K562 (cell line): ENCODE results near the gene IL27RA. TPM values are rescaled to one million over a fixed set of nuclear protein-coding genes. Genes with fewer than 3 reads are reported as not detected.

Experiments used
- ARID1B ChIP-seq: fragments of 450-650 bp; IDR thresholded peaks from 2 replicates; pipeline ENCODE4 v1.6.1; 2016; ENCODE audit warnings: antibody characterized with exemption, mild to moderate bottlenecking, inconsistent platforms
- ELF2 ChIP-seq: fragments of 250-450 bp; sonication (Bioruptor Pico); IDR thresholded peaks from 2 replicates; pipeline ENCODE4 v1.5.0; 2021; ENCODE audit warnings: mild to moderate bottlenecking
- FOXP1 ChIP-seq: sonication (generic); formaldehyde crosslinking; IDR thresholded peaks from 2 replicates; pipeline ENCODE4 v1.8.0; 2022; ENCODE audit warnings: mild to moderate bottlenecking, missing genetic modification reagents
- KLF1 ChIP-seq: fragments of 450-650 bp; IDR thresholded peaks from 2 replicates; pipeline ENCODE4 v1.6.1; 2016; ENCODE audit warnings: missing genetic modification characterization, missing compliant biosample characterization
- NCOR1 ChIP-seq: fragments of 450-650 bp; IDR thresholded peaks from 2 replicates; pipeline ENCODE4 v1.6.1; 2016; ENCODE audit warnings: mild to moderate bottlenecking, moderate library complexity
- NFE2 ChIP-seq: IDR thresholded peaks from 2 replicates; pipeline ENCODE4 v1.6.1; 2014; ENCODE audit warnings: antibody characterized with exemption, low read depth
- RFX7 ChIP-seq: fragments of 250-450 bp; sonication (Bioruptor Pico); IDR thresholded peaks from 2 replicates; pipeline ENCODE4 v1.5.1; 2021; ENCODE audit warnings: mild to moderate bottlenecking
- SIN3A ChIP-seq, 2 experiments: fragments of 150-350 bp in 1 of 2; IDR thresholded peaks; 2 replicates each; pipeline ENCODE4 v1.6.1; 2011 to 2016; ENCODE audit warnings: borderline replicate concordance in 2 of 2, low read depth in 2 of 2, low read length in 2 of 2, mild to moderate bottlenecking in 2 of 2, moderate library complexity in 2 of 2; ENCODE audit not compliant: control insufficient read depth in 1 of 2
- TEAD1 ChIP-seq, 2 experiments: fragments of 450-650 bp in 1 of 2; sonication (generic) in 1 of 2; formaldehyde crosslinking; IDR thresholded peaks; 2 replicates each; pipeline versions ENCODE4 v1.4.0 to v1.8.0; 2020 to 2022; ENCODE audit warnings: mild to moderate bottlenecking in 2 of 2, missing genetic modification reagents in 1 of 2
- ZNF175 ChIP-seq: fragments of 200-800 bp; sonication (Bioruptor generic); IDR thresholded peaks from 2 replicates; pipeline ENCODE4 v1.6.1; 2016; ENCODE audit warnings: low read depth, mild to moderate bottlenecking, missing genetic modification characterization, missing compliant biosample characterization
- ZNF436 ChIP-seq: fragments of 250-450, 450-650 bp; sonication (Bioruptor Pico); formaldehyde crosslinking; IDR thresholded peaks from 2 replicates; pipeline ENCODE4 v1.7.0; 2020; ENCODE audit warnings: mild to moderate bottlenecking
- ZNF589 ChIP-seq: fragments of 200-800 bp; sonication (Bioruptor generic); IDR thresholded peaks from 2 replicates; pipeline ENCODE4 v1.6.1; 2016; ENCODE audit warnings: low read depth, missing genetic modification characterization, missing compliant biosample characterization
- ZNF639 ChIP-seq, 2 experiments: fragments of 200-800 bp in 1 of 2; sonication (Bioruptor generic) in 1 of 2; sonication (generic) in 1 of 2; formaldehyde crosslinking in 1 of 2; IDR thresholded peaks in 1 of 2; conservative IDR thresholded peaks in 1 of 2; 2 replicates each; pipeline versions ENCODE4 v1.5.0 to v1.6.1; 2016 to 2020; ENCODE audit warnings: missing compliant biosample characterization in 1 of 2, missing genetic modification characterization in 1 of 2, missing genetic modification reagents in 1 of 2
- ZNF707 ChIP-seq: fragments of 250-450 bp; sonication (Bioruptor Pico); conservative IDR thresholded peaks from 2 replicates; pipeline ENCODE4 v1.8.0; 2022; ENCODE audit warnings: inconsistent platforms, mild to moderate bottlenecking, moderate library complexity
- ZNF717 ChIP-seq: fragments of 250-450 bp; sonication (Bioruptor Pico); IDR thresholded peaks from 2 replicates; pipeline ENCODE4 v1.5.0; 2021
- polyA plus RNA-seq, 8 experiments: library from polyadenylated mRNA; depleted of rRNA in 4 of 8; stranded (reverse) in 5 of 8; unstranded in 3 of 8; fragments of >200 nt; fragmentation: Nextera tagmentation in 2 of 8; fragmentation: Illumina TruSeq in 1 of 8; extraction: Ambion mirVana in 2 of 8; extraction: Trizol in 1 of 8; gene quantifications; 2 replicates each; pipeline versions ENCODE4 v1.2.1 to v1.2.3, GENCODE V29; 2011 to 2014; ENCODE audit warnings: inconsistent platforms in 1 of 8, missing spikeins in 1 of 8
- total RNA-seq, 7 experiments: library from RNA; depleted of rRNA in 6 of 7; stranded (reverse); fragments of >200 nt in 6 of 7; fragmentation: Illumina TruSeq in 2 of 7; extraction: Trizol in 2 of 7; gene quantifications; 2 replicates each; pipeline versions ENCODE4 v1.2.1 to v1.2.3, GENCODE V29; 2011 to 2021; ENCODE audit warnings: low replicate concordance in 1 of 7
- TF ChIP-seq, protein P1 (sequence below): fragments of 450-650 bp; IDR thresholded peaks from 2 replicates; pipeline ENCODE4 v1.6.1; 2016; ENCODE audit warnings: mild to moderate bottlenecking
- TF ChIP-seq, protein P2 (sequence below): fragments of 250-450 bp; sonication (Bioruptor Pico); IDR thresholded peaks from 2 replicates; pipeline ENCODE4 v1.4.0; 2020; ENCODE audit warnings: mild to moderate bottlenecking
- TF ChIP-seq, protein P3 (sequence below): fragments of 250-450 bp; sonication (Bioruptor Pico); IDR thresholded peaks from 2 replicates; pipeline ENCODE4 v1.4.0; 2020; ENCODE audit warnings: mild to moderate bottlenecking, moderate library complexity, borderline replicate concordance

The IL27RA gene
- total and polyA plus RNA-seq, 9 of the 15 experiments (the other 6 are each of a cell fraction or from before 2014, with no cell fraction given), result 1.9 to 15.9 (median 12.0) TPM

DNA sequence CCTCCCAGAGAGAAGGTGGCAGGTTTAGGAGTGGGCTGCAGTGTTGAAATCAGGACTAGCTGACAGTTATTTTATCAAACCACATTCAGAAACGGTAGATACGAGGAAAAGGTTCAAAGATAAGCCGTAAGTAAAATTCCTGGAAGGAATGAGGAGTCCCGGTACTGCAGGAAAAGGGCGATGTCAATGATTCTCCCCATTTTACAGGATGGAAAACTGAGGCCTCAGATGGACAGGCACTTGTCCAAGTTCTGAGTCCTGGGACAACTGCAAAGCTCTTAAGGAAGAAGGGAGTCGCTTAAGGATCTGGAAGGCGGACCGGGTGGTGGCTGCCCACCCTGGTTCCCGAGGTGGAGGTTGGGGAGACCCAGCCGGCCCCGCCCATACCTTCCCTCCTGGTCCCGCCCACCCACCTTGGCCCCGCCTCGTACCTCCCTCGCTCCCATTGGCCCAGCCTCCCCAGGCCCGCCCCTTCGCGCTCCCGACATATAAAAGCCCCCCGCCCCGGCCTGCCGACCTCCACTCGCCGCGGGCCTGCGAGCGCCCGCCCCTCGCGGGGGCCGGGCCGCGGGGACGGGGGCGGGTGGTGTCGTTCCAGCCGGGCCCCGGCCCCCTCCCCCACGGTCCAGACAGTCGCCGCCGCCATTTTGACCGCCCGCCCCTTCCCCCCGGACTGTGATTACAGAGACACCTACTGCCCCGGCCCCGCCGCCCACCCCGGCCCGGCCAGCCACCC is 26.0 kb upstream of the IL27RA start (continued):
- TF ChIP-seq KLF1 (no peak), NFE2 (no peak), ZNF717 (CRISPR knock-in tag) (no peak), RFX7 (no peak), NCOR1 (no peak), ELF2 (CRISPR knock-in tag) (no peak), SIN3A (IDR thresholded peaks at IDR 0.05; ENCODE audit: borderline replicate concordance in 2 of 2, control insufficient read depth in 1 of 2, low read depth in 2 of 2, low read length in 2 of 2) (0 out of 4 replicates have a peak, but pooled peaks of 1 of the 2 experiments have one; percentile 52), ZNF707 (CRISPR knock-in tag) (no peak), ZNF589 (no peak), ZNF436 (CRISPR knock-in tag) (no peak), ARID1B (peak; percentile 45; the same call in 1 of the 2 replicates), ZNF639 (CRISPR knock-in tag; conservative IDR thresholded peaks at IDR 0.05 in 1 of 2, IDR thresholded peaks at IDR 0.05 in 1 of 2) (peak in 1 of 2 experiments; percentile 81; a peak in 2 of 4 replicates), ZNF175 (CRISPR knock-in tag) (no peak), FOXP1 (CRISPR knock-in tag) (no peak), TEAD1 (CRISPR knock-in tag; IDR thresholded peaks at IDR 0.05) (peak; percentile 58 to 75; a peak in 3 of 4 replicates)
- TF ChIP-seq, protein P1, sequence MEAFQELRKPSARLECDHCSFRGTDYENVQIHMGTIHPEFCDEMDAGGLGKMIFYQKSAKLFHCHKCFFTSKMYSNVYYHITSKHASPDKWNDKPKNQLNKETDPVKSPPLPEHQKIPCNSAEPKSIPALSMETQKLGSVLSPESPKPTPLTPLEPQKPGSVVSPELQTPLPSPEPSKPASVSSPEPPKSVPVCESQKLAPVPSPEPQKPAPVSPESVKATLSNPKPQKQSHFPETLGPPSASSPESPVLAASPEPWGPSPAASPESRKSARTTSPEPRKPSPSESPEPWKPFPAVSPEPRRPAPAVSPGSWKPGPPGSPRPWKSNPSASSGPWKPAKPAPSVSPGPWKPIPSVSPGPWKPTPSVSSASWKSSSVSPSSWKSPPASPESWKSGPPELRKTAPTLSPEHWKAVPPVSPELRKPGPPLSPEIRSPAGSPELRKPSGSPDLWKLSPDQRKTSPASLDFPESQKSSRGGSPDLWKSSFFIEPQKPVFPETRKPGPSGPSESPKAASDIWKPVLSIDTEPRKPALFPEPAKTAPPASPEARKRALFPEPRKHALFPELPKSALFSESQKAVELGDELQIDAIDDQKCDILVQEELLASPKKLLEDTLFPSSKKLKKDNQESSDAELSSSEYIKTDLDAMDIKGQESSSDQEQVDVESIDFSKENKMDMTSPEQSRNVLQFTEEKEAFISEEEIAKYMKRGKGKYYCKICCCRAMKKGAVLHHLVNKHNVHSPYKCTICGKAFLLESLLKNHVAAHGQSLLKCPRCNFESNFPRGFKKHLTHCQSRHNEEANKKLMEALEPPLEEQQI, result no peak
- TF ChIP-seq, protein P2, sequence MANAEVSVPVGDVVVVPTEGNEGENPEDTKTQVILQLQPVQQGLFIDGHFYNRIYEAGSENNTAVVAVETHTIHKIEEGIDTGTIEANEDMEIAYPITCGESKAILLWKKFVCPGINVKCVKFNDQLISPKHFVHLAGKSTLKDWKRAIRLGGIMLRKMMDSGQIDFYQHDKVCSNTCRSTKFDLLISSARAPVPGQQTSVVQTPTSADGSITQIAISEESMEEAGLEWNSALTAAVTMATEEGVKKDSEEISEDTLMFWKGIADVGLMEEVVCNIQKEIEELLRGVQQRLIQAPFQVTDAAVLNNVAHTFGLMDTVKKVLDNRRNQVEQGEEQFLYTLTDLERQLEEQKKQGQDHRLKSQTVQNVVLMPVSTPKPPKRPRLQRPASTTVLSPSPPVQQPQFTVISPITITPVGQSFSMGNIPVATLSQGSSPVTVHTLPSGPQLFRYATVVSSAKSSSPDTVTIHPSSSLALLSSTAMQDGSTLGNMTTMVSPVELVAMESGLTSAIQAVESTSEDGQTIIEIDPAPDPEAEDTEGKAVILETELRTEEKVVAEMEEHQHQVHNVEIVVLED (CRISPR knock-in tag), result no peak
- TF ChIP-seq, protein P3, sequence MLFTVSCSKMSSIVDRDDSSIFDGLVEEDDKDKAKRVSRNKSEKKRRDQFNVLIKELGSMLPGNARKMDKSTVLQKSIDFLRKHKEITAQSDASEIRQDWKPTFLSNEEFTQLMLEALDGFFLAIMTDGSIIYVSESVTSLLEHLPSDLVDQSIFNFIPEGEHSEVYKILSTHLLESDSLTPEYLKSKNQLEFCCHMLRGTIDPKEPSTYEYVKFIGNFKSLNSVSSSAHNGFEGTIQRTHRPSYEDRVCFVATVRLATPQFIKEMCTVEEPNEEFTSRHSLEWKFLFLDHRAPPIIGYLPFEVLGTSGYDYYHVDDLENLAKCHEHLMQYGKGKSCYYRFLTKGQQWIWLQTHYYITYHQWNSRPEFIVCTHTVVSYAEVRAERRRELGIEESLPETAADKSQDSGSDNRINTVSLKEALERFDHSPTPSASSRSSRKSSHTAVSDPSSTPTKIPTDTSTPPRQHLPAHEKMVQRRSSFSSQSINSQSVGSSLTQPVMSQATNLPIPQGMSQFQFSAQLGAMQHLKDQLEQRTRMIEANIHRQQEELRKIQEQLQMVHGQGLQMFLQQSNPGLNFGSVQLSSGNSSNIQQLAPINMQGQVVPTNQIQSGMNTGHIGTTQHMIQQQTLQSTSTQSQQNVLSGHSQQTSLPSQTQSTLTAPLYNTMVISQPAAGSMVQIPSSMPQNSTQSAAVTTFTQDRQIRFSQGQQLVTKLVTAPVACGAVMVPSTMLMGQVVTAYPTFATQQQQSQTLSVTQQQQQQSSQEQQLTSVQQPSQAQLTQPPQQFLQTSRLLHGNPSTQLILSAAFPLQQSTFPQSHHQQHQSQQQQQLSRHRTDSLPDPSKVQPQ (CRISPR knock-in tag), result no peak
